HepG2 (cell line): Measurements from ENCODE around the gene ARAP3. TPM values are rescaled to one million over a fixed set of nuclear protein-coding genes. Genes with fewer than 3 reads are reported as not detected.

Source experiments
- ATF7 ChIP-seq, 2 experiments: fragments of 450-650 bp in 1 of 2; sonication (generic) in 1 of 2; formaldehyde crosslinking in 1 of 2; IDR thresholded peaks; 2 replicates each; pipeline versions ENCODE4 v1.4.0 to v1.6.1; 2016 to 2020; ENCODE audit warnings: antibody characterized with exemption in 1 of 2, mild to moderate bottlenecking in 1 of 2, missing genetic modification reagents in 1 of 2
- BORCS8-MEF2B ChIP-seq: sonication (generic); formaldehyde crosslinking; IDR thresholded peaks from 2 replicates; pipeline ENCODE4 v1.8.0; 2022; ENCODE audit warnings: mild to moderate bottlenecking, missing genetic modification reagents
- IRX3 ChIP-seq: sonication (generic); formaldehyde crosslinking; IDR thresholded peaks from 2 replicates; pipeline ENCODE4 v1.8.1; 2023; ENCODE audit warnings: mild to moderate bottlenecking, low read depth, missing genetic modification reagents, borderline replicate concordance
- KAT2B ChIP-seq: fragments of 150-350 bp; IDR thresholded peaks from 2 replicates; pipeline ENCODE4 v1.6.1; 2014; ENCODE audit warnings: low read depth, low read length, borderline replicate concordance
- MAFG ChIP-seq: sonication (generic); formaldehyde crosslinking; IDR thresholded peaks from 2 replicates; pipeline ENCODE4 v1.5.1; 2020; ENCODE audit warnings: mild to moderate bottlenecking, missing genetic modification reagents
- TBX3 ChIP-seq: fragments of 450-650 bp; IDR thresholded peaks from 2 replicates; pipeline ENCODE4 v1.6.1; 2017; ENCODE audit warnings: antibody characterized with exemption, mild to moderate bottlenecking, inconsistent platforms, borderline replicate concordance
- ZNF616 ChIP-seq: sonication (generic); formaldehyde crosslinking; IDR thresholded peaks from 2 replicates; pipeline ENCODE4 v1.5.0; 2020; ENCODE audit warnings: low read depth, mild to moderate bottlenecking, missing genetic modification reagents
- polyA plus RNA-seq, 8 experiments: library from polyadenylated mRNA; depleted of rRNA in 3 of 8; stranded (reverse) in 7 of 8; unstranded in 1 of 8; fragments of >200 nt; fragmentation: Illumina TruSeq in 4 of 8; extraction: Trizol in 4 of 8; gene quantifications; 2 replicates each; pipeline versions ENCODE4 v1.2.1 to v1.2.3, GENCODE V29; 2011 to 2016; ENCODE audit warnings: low read depth in 4 of 8, missing spikeins in 1 of 8, mixed read lengths in 1 of 8; ENCODE audit not compliant: insufficient read depth in 1 of 8
- total RNA-seq, 5 experiments: library from RNA; depleted of rRNA; stranded (reverse); fragments of >200 nt; fragmentation: Illumina TruSeq; extraction: Trizol; gene quantifications; 2 replicates each; pipeline ENCODE4 v1.2.3, GENCODE V29; 2016; ENCODE audit warnings: low read depth in 1 of 5
- TF ChIP-seq, protein P1 (sequence below): sonication (generic); formaldehyde crosslinking; IDR thresholded peaks from 2 replicates; pipeline ENCODE4 v1.4.0; 2020; ENCODE audit warnings: missing genetic modification reagents
- TF ChIP-seq, protein P2 (sequence below): sonication (generic); formaldehyde crosslinking; IDR thresholded peaks from 2 replicates; pipeline ENCODE4 v1.4.0; 2020; ENCODE audit warnings: mild to moderate bottlenecking, missing genetic modification reagents
- TF ChIP-seq, protein P3 (sequence below): sonication (generic); formaldehyde crosslinking; IDR thresholded peaks from 2 replicates; pipeline ENCODE4 v1.9.0; 2021; ENCODE audit warnings: missing genetic modification reagents, borderline replicate concordance

The ARAP3 gene
- total and polyA plus RNA-seq, 2 of the 13 experiments (the other 11 are each of a cell fraction or from before 2014, with no cell fraction given) = 0.25 TPM; not detected in 1

DNA sequence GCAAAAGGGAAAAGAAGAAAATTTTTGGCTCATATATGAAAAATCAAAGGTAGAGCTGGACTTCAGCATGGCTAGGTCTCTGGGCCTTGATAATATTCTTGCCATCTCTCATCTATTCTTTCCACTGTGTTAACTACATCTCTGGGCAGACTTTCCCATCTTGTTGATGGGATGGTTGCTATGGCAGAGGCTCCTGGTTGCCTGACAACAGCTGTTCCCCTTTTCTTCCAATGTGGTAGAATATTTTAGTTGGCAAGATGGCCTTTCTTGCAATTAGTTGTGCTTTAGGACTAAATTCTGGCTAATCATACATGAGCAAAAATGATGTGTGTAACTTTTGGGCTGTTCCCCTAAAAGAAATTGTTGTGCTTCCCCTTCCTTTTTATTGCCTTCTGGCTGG, 40.2 kb upstream of the ARAP3 start (continued):
- TF ChIP-seq, protein P1, sequence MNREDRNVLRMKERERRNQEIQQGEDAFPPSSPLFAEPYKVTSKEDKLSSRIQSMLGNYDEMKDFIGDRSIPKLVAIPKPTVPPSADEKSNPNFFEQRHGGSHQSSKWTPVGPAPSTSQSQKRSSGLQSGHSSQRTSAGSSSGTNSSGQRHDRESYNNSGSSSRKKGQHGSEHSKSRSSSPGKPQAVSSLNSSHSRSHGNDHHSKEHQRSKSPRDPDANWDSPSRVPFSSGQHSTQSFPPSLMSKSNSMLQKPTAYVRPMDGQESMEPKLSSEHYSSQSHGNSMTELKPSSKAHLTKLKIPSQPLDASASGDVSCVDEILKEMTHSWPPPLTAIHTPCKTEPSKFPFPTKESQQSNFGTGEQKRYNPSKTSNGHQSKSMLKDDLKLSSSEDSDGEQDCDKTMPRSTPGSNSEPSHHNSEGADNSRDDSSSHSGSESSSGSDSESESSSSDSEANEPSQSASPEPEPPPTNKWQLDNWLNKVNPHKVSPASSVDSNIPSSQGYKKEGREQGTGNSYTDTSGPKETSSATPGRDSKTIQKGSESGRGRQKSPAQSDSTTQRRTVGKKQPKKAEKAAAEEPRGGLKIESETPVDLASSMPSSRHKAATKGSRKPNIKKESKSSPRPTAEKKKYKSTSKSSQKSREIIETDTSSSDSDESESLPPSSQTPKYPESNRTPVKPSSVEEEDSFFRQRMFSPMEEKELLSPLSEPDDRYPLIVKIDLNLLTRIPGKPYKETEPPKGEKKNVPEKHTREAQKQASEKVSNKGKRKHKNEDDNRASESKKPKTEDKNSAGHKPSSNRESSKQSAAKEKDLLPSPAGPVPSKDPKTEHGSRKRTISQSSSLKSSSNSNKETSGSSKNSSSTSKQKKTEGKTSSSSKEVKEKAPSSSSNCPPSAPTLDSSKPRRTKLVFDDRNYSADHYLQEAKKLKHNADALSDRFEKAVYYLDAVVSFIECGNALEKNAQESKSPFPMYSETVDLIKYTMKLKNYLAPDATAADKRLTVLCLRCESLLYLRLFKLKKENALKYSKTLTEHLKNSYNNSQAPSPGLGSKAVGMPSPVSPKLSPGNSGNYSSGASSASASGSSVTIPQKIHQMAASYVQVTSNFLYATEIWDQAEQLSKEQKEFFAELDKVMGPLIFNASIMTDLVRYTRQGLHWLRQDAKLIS (CRISPR knock-in tag) = no peak
- TF ChIP-seq, protein P2, sequence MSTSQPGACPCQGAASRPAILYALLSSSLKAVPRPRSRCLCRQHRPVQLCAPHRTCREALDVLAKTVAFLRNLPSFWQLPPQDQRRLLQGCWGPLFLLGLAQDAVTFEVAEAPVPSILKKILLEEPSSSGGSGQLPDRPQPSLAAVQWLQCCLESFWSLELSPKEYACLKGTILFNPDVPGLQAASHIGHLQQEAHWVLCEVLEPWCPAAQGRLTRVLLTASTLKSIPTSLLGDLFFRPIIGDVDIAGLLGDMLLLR = no peak
- TF ChIP-seq BORCS8-MEF2B (CRISPR knock-in tag) (no peak), KAT2B (no peak), TBX3 (no peak), ZNF616 (no peak), MAFG (CRISPR knock-in tag) (no peak), ATF7 (IDR thresholded peaks at IDR 0.05) (no peak), ATF7 (CRISPR knock-in tag; IDR thresholded peaks at IDR 0.05) (no peak), IRX3 (CRISPR knock-in tag) (no peak)
- TF ChIP-seq, protein P3, sequence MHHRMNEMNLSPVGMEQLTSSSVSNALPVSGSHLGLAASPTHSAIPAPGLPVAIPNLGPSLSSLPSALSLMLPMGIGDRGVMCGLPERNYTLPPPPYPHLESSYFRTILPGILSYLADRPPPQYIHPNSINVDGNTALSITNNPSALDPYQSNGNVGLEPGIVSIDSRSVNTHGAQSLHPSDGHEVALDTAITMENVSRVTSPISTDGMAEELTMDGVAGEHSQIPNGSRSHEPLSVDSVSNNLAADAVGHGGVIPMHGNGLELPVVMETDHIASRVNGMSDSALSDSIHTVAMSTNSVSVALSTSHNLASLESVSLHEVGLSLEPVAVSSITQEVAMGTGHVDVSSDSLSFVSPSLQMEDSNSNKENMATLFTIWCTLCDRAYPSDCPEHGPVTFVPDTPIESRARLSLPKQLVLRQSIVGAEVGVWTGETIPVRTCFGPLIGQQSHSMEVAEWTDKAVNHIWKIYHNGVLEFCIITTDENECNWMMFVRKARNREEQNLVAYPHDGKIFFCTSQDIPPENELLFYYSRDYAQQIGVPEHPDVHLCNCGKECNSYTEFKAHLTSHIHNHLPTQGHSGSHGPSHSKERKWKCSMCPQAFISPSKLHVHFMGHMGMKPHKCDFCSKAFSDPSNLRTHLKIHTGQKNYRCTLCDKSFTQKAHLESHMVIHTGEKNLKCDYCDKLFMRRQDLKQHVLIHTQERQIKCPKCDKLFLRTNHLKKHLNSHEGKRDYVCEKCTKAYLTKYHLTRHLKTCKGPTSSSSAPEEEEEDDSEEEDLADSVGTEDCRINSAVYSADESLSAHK (CRISPR knock-in tag) = no peak
